Gastroesophageal sphincter (tissue), 3 donors: ENCODE results near the gene CSHL1.

Experiments used
- EP300 ChIP-seq: sonication (generic); formaldehyde crosslinking; IDR thresholded peaks from one replicate; pipeline ENCODE4 v1.6.1; 2017; ENCODE audit warnings: antibody characterized with exemption, mild to moderate bottlenecking
- POLR2A ChIP-seq, 2 donors: fragments of 450-650 bp; IDR thresholded peaks; one replicate each; pipeline ENCODE4 v1.6.1; 2017; ENCODE audit warnings: antibody characterized with exemption in 2 of 2, mild to moderate bottlenecking in 2 of 2, moderate library complexity in 1 of 2
- POLR2AphosphoS5 ChIP-seq: sonication (generic); formaldehyde crosslinking; IDR thresholded peaks from one replicate; pipeline ENCODE4 v1.6.1; 2017; ENCODE audit warnings: antibody characterized with exemption
- TF ChIP-seq, protein P1 (sequence below), 4 experiments: fragments of 200-600 bp in 2 of 4; fragments of 450-650 bp in 2 of 4; sonication (generic) in 1 of 4; IDR thresholded peaks; one replicate each; pipeline ENCODE4 v1.5.1; 2017 to 2019; ENCODE audit warnings: antibody characterized with exemption in 4 of 4, mild to moderate bottlenecking in 2 of 4, moderate library complexity in 2 of 4

DNA sequence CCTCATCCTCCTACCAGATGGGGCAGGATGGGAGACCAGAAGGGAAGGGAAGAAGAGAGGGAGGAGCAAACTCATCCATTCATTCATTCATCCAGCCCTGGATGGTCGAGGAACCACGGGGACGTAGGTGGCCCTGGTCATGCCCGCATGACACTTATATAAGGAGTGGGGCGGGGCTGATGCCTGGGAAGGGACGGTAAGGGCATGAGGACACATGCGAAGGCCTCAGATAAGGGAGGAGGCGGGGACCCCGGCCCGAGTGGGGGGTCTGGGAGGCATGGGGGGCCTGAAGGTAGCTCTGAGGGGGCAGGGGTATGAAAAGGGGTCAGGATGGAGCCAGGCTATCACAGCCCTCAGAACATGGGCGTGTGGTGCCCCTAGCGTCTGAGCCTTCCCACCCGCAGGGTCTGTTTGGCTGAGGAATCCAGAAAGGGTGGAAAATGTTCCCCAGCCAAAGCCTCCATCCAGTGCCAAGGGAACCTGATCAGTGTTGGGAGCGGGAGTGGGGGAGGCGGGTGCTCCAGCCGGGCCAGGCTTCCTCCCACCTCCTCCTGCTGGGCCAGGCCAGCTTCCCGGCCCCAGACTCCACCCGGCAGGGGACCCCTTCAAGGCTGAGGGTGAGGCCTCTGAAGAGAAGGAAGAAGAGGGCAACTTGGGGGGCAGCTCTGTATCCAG, 38.7 kb upstream of the CSHL1 start:
- TF ChIP-seq, protein P1, sequence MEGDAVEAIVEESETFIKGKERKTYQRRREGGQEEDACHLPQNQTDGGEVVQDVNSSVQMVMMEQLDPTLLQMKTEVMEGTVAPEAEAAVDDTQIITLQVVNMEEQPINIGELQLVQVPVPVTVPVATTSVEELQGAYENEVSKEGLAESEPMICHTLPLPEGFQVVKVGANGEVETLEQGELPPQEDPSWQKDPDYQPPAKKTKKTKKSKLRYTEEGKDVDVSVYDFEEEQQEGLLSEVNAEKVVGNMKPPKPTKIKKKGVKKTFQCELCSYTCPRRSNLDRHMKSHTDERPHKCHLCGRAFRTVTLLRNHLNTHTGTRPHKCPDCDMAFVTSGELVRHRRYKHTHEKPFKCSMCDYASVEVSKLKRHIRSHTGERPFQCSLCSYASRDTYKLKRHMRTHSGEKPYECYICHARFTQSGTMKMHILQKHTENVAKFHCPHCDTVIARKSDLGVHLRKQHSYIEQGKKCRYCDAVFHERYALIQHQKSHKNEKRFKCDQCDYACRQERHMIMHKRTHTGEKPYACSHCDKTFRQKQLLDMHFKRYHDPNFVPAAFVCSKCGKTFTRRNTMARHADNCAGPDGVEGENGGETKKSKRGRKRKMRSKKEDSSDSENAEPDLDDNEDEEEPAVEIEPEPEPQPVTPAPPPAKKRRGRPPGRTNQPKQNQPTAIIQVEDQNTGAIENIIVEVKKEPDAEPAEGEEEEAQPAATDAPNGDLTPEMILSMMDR (IDR thresholded peaks at IDR 0.05): no peak
- no peak for TF ChIP-seq POLR2AphosphoS5
- no peak for TF ChIP-seq POLR2A (IDR thresholded peaks at IDR 0.05)
- no peak for TF ChIP-seq EP300
